Left lobe of liver (tissue), 2 donors: Measurements from ENCODE around the gene MIDN. TPM values are rescaled to one million over a fixed set of nuclear protein-coding genes. Genes with fewer than 3 reads are reported as not detected.
"Not testable (repeated sequence)": the region's sequence is repeated elsewhere in the genome, so short reads cannot be mapped to it uniquely, and the experiment has no call there.

Source experiments
- ATAC-seq: fragments of 200-7000 bp; cut with Tn5 transposase; one replicate; pipeline ENCODE4 v1.9.1; 2020; ENCODE audit warnings: mild to moderate bottlenecking, moderate library complexity
- DNase-seq: peaks from one replicate; pipeline ENCODE4 v3.0.0-alpha.2; 2020; ENCODE audit warnings: low spot score
- total RNA-seq: library from RNA; stranded (reverse); gene quantifications from one replicate; pipeline ENCODE4 v1.2.1, GENCODE V29; 2021
- donor health status: DM: no; HTN: no; CAD: no; lungs with moderate emphysema.
- donor health status: DM: no; HTN: yes; CAD: no.

Gene MIDN
- total RNA-seq, 1 donor from 2014 or later: 51.7 TPM

GRCh38 chr19:1244693-1245451 lies 3.5 kb upstream of the MIDN start:
- peak; percentile 99 for DNase-seq
- ATAC-seq: peak; percentile 37

- DNase-seq: peak; percentile 94
- ATAC-seq: peak; percentile 14
Observed at GRCh38 chr19:1245494-1246264, 2.7 kb upstream of the MIDN start.

DNA sequence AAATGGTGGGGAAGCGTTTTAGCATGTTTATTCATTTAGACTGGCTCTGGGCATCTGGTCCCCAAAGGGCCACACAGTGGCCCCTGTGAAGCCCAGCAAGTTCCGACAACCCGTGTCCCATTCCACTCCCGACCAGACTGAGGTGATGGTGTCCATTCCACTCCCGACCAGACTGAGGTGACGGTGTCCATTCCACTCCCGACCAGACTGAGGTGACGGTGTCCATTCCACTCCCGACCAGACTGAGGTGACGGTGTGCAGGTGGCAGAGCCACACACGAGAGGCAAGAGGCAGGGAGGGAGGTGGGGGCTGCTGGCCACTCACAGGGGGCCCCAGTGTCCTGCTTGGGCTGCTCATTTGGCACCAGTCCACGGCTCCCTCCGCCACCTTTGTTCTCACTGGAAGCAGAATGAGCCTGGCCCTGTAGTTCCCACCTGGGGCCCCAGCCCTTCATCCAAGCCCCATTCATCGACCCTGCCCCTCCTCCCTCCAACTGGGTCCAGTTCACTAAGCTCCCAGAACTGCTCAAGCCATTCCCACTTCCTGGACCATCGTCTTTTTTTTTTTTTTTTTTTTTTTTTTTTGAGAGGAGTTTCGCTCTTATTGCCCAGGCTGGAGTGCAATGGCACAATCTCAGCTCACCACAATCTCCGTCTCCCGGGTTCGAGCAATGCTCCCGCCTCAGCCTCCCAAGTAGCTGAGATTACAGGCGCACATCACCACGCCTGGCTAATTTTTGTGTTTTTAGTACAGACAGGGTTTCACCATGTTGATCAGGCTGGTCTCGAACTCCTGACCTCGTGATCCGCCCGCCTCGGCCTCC lies 1.9 kb upstream of the MIDN start:
- DNase-seq: peak; percentile 61
- not testable (repeated sequence) for ATAC-seq

DNA sequence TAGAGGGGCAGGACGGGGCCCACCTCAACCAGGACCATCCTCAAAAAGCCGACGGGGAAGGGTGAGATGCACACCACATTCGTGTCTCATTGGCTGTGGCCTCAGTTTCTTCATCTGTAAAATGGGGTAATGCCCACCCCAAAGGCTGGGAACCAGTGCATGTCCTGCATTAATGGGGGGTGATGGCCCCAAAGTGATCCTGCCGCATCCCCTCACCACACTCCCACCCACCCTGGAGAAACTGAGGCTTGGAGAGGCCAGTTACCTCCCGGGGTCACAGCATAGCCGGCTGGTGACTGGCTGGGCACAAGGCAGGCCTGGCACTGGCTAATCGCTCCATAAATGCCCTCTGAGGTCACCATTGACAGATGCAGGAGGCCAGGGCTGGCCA lies 640 bp upstream of the MIDN start:
- DNase-seq: no peak
- ATAC-seq: peak; percentile 5

- ATAC-seq: peak; percentile 17
- DNase-seq: peak; percentile 91
Observed at GRCh38 chr19:1248786-1249297, 459 bp downstream of the MIDN start.

GRCh38 chr19:1249298-1249989 lies 1.1 kb downstream of the MIDN start:
- ATAC-seq (peak; percentile 31), DNase-seq (peak; percentile 95)

DNA sequence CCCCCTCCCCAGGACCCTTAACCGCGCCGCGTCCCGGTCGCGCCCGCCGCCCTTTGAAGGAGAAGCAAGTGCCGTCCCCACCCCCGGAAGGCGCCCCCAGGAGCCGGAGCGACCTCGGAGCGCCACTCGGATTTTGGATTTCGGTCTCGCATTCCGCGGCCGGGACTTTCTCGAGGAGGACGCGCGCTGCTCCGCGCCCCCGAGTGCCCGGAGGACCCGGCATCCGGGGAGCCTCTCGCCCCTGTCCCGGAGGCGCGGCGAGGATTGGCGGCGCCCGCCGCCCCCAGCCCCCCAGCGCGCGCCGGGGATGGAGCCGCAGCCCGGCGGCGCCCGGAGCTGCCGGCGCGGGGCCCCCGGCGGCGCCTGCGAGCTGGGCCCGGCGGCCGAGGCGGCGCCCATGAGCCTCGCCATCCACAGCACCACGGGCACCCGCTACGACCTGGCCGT lies 1.6 kb downstream of the MIDN start:
- DNase-seq: no peak
- ATAC-seq: no peak

GRCh38 chr19:1250437-1251260 lies 2.3 kb downstream of the MIDN start:
- DNase-seq: peak; percentile 61
- ATAC-seq: no peak

- ATAC-seq (no peak), DNase-seq (peak; percentile 75)
Observed at GRCh38 chr19:1251330-1252220, 3.2 kb downstream of the MIDN start.

DNA sequence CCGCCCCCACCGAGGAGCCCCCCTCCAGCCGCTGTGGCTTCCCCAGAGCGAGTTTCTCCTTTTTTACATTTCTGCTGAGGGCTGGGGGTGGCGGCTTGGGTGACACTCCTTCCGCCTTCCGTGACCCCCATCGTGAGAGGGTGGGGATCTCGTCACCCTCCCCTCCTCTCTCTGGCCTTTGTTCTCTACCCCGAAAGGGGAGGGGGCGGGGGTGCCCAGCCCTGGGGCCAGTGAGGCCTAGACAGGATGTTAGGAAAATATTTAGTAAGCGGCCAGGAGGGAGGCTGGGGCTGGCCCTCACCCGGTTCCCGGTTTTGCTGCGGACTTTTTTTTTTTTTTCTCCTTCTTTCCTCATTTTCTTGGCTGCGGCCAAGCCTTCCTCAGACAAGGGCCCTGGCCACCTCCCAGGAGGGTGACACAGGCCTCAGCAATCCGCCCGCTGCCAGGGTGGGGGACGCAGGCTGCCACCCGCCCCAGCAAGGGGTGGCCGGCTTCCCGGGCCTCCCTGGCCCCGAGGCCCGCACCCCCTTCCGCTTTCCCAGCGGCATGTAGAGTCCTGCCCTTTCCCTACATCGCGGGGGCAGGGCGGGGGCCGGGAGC lies 3.9 kb downstream of the MIDN start:
- peak; percentile 5 for ATAC-seq
- peak; percentile 83 for DNase-seq

GRCh38 chr19:1252821-1253513 lies 4.6 kb downstream of the MIDN start:
- DNase-seq (peak; percentile 82), ATAC-seq (peak; percentile 8)

DNA sequence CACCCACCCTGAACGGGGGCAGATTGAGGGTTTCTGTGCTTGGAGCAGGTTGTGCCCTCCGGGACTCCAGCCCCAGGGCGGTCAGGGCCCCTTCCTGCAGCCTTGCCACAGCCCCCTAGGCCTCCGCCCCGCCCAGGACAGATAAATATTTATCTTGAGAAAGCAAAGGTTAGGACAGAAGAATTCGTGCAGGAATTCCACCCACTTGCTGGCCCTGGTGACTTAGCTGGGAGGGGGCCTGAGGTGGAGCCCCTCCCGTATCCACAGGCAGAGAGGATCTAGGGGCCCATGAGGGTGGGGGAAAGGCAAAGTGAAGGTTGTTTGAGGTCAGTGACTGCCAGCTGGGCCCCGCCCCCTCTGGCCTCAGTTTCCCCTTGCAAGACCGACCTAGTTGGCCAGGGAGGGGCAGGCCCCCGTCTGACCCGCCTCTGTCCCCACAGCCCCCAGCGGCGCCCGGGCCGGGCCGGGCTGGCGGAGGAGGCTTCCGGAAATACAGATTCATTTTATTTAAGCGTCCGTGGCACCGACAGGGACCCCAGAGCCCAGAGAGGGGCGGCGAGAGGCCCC lies 5.2 kb downstream of the MIDN start:
- ATAC-seq (no peak), DNase-seq (peak; percentile 57)

GRCh38 chr19:1254081-1254527 lies 5.7 kb downstream of the MIDN start:
- DNase-seq (peak; percentile 58), ATAC-seq (no peak)

- peak; percentile 24 for ATAC-seq
- DNase-seq: peak; percentile 76
Observed at GRCh38 chr19:1254530-1255185, 6.3 kb downstream of the MIDN start.

- ATAC-seq (no peak), DNase-seq (no peak)
Observed at GRCh38 chr19:1255186-1256161, 7.1 kb downstream of the MIDN start.
